DMS114 treated with DMSO at 0.1 percent for 48 hours (cell line): ENCODE data around the gene SLC35G1.

Source experiments
- DNase-seq: peaks from one replicate; lab custom pipeline; 2025; ENCODE audit not compliant: unreplicated experiment; lab: John Stamatoyannopoulos, UW

The SLC35G1 gene

DNA sequence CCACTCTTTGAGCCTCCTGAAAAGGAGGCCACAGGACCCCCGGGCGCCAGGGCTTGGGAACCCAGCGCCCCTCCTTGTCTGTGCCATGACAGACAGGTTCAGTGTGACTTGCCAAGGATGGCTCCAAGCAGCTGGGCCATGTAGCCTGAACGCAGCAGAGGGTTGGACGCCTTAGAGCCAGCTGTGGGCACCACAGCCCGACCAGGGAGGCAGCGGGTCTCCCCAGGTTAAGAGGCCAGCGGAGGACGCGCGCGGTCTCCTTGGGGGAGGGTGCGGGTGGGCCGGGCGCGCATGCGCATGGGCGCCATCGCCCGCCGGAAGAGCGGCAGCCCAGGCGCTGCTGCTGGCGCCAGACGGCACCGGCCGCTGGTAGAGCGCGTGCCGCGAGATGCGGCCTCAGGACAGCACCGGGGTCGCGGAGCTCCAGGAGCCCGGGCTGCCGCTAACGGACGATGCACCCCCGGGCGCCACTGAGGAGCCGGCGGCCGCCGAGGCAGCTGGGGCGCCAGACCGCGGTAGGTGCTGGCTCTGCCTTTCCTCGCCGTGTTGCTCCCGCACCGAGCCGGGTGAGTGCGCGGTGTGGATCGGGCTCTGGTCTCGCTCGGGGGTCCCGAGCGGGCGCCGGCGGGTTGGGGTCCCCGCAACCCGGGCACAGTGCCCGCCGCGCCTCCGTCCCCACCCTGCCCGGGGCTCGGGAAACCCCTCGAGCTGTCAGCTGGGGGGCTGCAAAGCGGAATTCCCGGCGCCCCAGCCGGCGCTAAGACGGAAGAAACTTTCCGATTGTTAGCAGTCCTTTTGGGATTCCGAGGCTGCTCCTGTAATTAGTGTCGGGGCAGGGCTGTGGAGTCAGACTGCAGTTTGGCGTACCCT, at the start of gene SLC35G1:
Gene SLC35G1 (plus strand): TSS at position 333 of the 870 bp plus-strand sequence. CDS start 56 bp downstream, at position 389.
- peak; percentile 58 for DNase-seq

DNA sequence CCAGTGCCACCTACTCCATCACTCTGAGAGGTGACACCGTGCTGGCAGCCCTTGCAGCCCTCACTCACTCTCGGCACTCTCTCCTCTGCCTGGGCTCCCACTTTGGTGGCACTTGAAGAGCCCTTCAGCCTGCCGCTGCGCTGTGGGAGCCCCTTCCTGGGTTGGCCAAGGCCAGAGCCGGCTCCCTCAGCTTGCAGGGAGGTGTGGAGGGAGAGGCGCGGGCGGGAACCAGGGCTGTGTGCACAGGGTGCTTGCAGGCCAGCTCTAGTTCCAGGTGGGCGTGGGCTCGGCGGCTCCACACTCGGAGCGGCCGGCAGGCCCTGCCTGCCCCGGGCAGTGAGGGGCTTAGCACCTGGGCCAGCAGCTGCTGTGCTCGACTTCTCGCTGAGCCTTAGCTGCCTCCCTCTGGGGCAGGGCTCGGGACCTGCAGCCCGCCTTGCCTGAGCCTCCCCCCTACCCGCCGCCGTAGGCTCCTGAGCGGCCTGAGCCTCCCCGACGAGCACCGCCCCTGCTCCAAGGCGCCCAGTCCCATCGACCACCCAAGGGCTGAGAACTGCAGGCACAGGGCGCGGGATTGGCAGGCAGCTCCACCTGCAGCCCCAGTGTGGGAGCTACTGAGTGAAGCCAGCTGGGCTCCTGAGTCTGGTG, 48.7 kb upstream of the SLC35G1 start:
- DNase-seq = no peak

DNA sequence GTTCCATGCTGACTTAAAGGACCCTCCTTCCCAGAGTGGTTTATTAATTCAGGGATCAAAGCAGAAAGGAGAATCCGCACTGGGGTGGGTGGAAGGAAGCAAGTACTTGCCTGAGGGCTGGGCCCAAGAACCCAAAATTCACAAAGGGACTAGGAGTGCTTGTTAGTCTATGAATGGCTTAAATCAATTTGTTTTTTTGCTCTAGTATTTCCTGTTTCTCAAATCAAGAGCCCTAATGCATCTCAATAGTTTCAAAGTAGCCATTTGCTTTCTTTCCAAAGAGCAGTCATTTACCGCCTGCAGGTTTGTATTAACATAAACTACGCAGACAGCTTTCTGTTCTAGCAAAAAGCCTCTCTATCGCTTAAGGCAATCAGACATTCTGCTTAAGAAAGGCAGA, 44.2 kb upstream of the SLC35G1 start:
- no peak for DNase-seq

- no peak for DNase-seq
Observed at GRCh38 chr10:93850031-93851015, 43.5 kb upstream of the SLC35G1 start.

DNA sequence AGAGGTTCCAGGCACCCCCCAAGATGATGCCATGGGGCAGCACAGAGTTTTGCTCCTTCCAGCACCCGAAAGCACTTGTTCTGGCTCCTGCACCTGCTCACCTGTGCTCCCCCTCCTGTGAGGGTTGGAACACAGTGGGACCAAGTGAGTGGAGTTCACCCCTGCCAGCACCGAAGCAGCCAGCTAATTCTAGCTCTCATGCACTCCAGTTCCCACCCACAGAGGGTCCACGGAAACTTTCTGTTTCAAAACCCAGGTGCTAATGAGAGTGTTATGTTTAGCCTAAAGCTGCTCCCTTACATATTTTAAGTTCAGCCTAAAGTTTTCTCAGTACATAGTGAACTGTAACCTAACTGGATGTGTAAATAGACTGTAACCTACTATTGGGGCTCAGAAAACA, 42.6 kb upstream of the SLC35G1 start:
- no peak for DNase-seq

- DNase-seq = no peak
Observed at GRCh38 chr10:93852476-93853095, 41.2 kb upstream of the SLC35G1 start.

- no peak for DNase-seq
Observed at GRCh38 chr10:93854975-93855374, 38.8 kb upstream of the SLC35G1 start.

DNA sequence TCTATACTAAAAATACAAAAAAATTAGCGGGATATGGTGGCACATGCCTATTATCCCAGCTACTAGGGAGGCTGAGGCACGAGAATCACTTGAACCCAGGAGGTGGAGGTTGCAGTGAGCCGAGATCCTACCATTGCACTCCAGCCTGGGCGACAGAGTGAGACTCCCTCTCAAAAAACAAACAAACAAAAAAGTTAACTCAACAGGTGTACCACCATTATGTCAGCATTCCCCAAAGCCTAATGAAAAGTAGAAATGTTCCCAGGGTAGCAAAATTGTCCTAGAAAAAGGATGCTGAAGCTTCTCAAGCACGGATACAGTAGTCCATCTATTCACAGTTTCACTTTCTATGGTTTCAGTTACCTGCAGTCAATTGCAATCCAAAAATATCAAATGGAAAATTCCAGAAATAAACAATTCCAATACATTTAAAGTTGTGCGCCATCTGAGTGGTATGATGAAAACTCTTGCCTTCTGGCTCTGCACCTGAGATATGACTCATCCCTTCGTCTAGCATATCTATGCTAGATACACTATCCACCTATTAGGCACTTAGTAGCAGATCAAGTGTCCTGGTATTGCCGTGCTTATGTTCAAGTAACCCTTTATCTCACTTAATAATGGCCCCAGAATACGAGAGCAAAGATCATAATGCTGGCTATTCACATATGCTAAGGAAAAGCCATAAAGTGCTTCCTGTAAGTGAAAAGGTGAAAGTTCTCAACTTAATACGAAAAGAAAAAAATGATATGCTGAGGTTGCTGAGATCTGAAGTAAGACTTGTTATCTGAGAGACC, 37.2 kb upstream of the SLC35G1 start:
- no peak for DNase-seq

DNA sequence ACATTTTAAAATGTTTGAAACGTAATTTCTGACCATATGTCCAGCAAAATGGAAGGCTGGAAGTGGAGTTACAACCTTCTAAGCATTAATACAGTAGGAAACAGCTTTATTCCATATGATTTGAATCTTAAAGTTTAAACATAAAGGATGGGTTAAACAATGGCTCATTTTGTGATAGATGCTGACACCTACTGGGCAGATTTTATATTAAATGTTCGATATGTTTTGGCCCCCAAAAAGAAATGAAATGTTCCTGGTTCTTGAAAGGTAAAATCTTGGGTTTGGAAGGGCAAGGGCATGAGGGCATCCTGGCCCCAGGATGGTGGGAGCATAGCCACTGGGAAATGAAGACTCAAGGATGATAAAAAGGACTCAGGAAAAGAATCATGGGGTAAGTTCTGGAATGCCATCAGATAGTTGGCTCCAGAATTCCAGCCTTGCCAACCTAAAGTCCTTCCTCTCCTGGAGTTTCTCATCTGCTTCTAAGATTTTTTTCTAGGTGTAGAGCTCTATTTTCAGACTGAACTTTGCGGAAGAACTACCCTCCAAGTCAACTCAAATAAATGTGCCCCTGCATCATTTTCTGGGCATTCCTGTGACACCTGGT, 34.6 kb upstream of the SLC35G1 start:
- peak; percentile 29 for DNase-seq

DNA sequence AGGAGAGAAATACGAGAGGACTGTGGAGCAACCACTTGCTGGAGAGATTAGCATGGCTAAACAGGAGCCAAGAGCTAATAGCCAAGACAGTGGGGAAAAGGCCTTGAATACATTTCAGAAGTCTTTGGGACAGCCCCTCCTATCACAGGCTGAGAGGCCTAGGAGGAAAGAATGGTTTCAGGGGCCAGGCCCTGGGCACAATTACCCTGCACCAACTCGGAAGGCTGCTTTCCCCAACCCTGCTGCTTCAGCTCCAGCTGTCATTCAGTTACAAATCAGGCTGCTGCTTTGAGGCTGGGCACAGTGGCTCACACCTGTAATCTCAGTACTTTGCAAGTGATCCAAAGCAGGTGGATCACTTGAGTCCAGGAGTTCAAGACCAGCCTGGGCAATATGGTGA, 32.0 kb upstream of the SLC35G1 start:
- DNase-seq = no peak

GRCh38 chr10:93865794-93866425, 27.9 kb upstream of the SLC35G1 start:
- DNase-seq = no peak

- DNase-seq = no peak
Observed at GRCh38 chr10:93867525-93867924, 26.3 kb upstream of the SLC35G1 start.

DNA sequence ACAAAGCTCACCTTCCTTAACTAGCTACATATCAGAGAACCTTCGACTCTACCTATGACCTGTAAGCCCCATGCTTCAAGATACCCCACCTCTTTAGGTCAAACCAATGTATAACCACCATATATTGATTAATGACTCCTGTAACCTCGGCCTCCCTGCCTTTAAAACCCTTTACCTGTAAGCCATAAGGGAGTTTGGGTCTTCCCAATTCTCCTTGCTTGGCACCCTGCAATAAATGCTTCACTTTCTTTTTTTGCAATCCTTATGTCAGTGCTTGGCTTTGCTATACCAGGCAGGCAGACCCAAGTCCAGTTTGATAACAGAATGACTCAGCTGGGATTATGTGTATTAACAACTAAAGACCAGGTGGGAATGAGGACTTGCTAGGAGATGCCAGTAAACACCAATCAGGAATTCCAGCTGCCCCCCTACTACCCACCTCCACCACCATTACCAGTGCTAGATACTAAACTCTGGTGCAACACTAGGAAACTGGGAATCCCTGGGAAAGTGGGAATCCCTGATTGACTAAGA, 22.0 kb upstream of the SLC35G1 start:
- DNase-seq = no peak

DNA sequence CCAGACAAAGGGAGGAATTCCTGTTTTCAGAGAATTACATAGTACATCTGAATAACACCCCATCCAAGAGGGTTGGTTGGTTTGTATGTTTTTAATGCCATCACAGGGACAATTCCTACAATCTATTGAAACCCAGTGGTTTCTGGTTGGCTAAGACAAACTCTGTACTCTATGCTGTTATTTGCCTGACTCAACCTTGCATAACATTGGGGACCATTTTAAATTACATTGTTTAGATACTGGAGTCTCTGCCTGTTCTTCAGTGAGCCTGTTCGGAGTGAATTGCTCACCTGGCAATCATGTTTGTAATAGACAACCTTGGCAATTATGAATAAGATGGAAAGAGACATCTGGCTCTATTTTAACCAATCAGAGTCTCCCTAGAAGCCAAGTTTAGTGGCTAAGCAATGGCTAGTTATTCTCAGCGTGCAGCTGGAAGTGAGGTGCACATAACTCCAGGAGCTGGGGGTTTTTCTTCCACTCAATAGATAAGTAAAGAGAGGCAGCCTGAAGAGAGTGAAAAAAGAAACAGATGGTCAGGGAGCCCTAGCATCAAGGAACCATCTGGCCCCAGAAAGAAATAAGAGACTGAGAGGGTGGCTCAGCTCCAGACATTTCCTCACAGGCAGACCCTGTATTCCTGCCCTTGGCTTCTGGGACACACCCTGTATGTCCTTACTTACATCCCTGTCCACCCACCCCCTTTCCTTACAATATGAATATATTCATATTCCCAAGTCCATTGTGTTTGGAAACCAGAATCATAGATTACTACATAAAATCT, 21.2 kb upstream of the SLC35G1 start:
- DNase-seq = no peak

GRCh38 chr10:93873420-93874115, 20.2 kb upstream of the SLC35G1 start:
- DNase-seq = no peak

DNA sequence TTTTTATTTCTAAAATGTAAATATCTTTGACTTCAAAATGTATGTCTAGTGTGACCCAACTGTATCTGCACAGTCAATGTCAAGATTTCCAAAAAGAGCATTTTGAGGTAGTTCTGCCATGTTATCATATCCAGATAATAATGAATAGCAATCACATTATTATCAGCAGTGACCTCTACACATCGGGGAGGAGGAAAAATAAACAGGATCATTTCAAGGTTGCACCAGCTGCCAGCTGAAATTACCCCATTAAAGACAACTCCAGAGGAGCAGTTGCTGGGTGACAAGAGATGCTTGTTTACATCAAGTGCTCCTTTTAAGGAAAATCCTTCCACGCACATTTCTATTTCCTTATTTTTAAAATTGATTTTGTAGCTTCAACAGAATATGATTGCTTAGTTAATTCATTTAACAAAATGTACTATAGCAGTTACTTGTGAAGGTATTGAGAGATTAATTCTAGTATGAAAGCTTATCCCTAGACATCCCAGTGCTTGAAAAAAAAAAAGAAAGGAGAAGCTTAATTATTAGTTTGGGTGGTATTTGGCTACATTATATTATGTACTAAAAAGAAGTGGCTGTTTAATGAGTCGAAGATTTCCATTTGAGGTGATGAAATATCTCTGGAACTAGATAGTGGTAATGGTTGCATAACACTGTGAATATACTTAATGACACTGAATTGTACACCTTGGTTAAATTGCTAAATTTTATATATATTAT, 19.3 kb upstream of the SLC35G1 start:
- no peak for DNase-seq

- DNase-seq = no peak
Observed at GRCh38 chr10:93875032-93875358, 18.8 kb upstream of the SLC35G1 start.
